ENCODE measurements around the gene RGR. TPM values are rescaled to one million over a fixed set of nuclear protein-coding genes. Genes with fewer than 3 reads are reported as not detected.

Gene RGR
- total and polyA plus RNA-seq, 8 donors: 0.18 to 2.7 TPM; not detected in 6

DNA sequence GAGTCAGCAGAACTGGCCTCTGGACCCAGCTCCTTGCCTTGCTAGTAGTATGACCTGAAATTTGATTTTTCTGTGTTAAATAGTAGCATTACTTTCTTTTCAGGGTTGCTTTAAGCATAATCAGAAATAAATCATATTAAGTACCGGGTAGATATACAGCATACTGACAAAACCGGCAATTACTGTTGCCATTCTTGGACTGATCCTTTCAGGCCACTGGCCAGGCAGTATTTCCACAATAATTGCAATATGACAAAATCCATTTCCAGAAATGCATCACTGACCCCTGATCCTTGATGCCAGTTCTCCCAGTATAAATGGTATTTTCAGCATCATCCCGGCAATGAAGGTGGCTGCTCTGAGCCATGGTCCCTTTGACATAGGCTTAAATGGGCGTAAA, 10.4 kb upstream of the RGR start:
- Histone ChIP-seq H3K27me3 (peaks cover 0 to 27% (median 9%) of the 10 kb centered on the region in 3 donors), H3K4me3 (no peak overlapping the region), H3K4me1 (no peaks in the 10 kb centered on the region), H3K36me3 (no peaks in the 10 kb centered on the region), H3K9me3 (peaks cover 0 to 4% (median 0%) of the 10 kb centered on the region in 4 donors), H3K27ac (no peak overlapping the region)
- 76 to 90% (median 89%) methylated on average over 4 of the region's 4 CpGs for WGBS, 5 donors
- DNase-seq: no peak
- intact Hi-C loops (cut with DNase I; ENCODE audit: low total_unique reads): no loop called here
- TF ChIP-seq POLR2A (IDR thresholded peaks at IDR 0.05): no peak
- TF ChIP-seq POLR2AphosphoS5 (IDR thresholded peaks at IDR 0.05): no peak
- TF ChIP-seq, protein P1, sequence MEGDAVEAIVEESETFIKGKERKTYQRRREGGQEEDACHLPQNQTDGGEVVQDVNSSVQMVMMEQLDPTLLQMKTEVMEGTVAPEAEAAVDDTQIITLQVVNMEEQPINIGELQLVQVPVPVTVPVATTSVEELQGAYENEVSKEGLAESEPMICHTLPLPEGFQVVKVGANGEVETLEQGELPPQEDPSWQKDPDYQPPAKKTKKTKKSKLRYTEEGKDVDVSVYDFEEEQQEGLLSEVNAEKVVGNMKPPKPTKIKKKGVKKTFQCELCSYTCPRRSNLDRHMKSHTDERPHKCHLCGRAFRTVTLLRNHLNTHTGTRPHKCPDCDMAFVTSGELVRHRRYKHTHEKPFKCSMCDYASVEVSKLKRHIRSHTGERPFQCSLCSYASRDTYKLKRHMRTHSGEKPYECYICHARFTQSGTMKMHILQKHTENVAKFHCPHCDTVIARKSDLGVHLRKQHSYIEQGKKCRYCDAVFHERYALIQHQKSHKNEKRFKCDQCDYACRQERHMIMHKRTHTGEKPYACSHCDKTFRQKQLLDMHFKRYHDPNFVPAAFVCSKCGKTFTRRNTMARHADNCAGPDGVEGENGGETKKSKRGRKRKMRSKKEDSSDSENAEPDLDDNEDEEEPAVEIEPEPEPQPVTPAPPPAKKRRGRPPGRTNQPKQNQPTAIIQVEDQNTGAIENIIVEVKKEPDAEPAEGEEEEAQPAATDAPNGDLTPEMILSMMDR (IDR thresholded peaks at IDR 0.05): no peak
- no peak for TF ChIP-seq EP300 (IDR thresholded peaks at IDR 0.05)

GRCh38 chr10:84235096-84235495, 9.8 kb upstream of the RGR start:
- WGBS, 5 donors: 64 to 75% (median 74%) methylated on average over 4 of the region's 4 CpGs
- no peak for TF ChIP-seq EP300 (IDR thresholded peaks at IDR 0.05)
- no peak for TF ChIP-seq POLR2AphosphoS5 (IDR thresholded peaks at IDR 0.05)
- TF ChIP-seq POLR2A (IDR thresholded peaks at IDR 0.05): no peak
- TF ChIP-seq, protein P1 (IDR thresholded peaks at IDR 0.05): no peak
- no peaks in the 10 kb centered on the region for H3K36me3 ChIP-seq
- no peak overlapping the region for H3K4me3 ChIP-seq
- peaks cover 0 to 4% (median 0%) of the 10 kb centered on the region in 4 donors for H3K9me3 ChIP-seq
- no peak overlapping the region for H3K27ac ChIP-seq
- no peak for DNase-seq
- H3K4me1 ChIP-seq: no peaks in the 10 kb centered on the region
- peaks cover 0 to 27% (median 9%) of the 10 kb centered on the region in 3 donors for H3K27me3 ChIP-seq
- intact Hi-C loops (cut with DNase I; ENCODE audit: low total_unique reads): no loop called here

DNA sequence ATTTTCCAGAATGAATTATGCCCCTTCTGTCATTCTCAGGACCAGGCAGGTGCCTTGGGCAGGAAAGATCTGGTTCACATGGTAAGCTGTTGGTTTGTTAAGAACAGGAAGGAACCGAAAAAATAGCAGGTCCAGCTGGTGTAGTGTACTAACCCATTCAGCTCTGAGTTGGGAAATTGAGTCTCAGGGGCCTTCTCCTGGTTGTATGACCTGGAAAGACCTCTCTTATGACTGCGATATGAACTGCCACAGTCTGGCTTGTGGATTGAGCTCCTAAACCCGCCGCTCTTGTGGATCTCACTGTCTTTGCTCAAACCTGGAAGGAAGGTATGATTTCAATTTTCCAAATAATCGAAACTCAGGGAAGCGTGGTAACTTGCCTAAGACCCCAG, 8.1 kb upstream of the RGR start:
- H3K4me3 ChIP-seq: no peak overlapping the region
- WGBS, 5 donors: 80 to 91% (median 86%) methylated on average over 6 of the region's 6 CpGs
- H3K36me3 ChIP-seq: no peaks in the 10 kb centered on the region
- no peak overlapping the region for H3K27ac ChIP-seq
- H3K27me3 ChIP-seq: peaks cover 0 to 27% (median 9%) of the 10 kb centered on the region in 3 donors
- TF ChIP-seq, protein P1 (IDR thresholded peaks at IDR 0.05): no peak
- TF ChIP-seq EP300 (IDR thresholded peaks at IDR 0.05) (no peak), POLR2AphosphoS5 (IDR thresholded peaks at IDR 0.05) (no peak), POLR2A (IDR thresholded peaks at IDR 0.05) (no peak)
- no peaks in the 10 kb centered on the region for H3K4me1 ChIP-seq
- intact Hi-C loops (cut with DNase I; ENCODE audit: low total_unique reads): no loop called here
- no peak for DNase-seq
- H3K9me3 ChIP-seq: peaks cover 0 to 4% (median 0%) of the 10 kb centered on the region in 4 donors

DNA sequence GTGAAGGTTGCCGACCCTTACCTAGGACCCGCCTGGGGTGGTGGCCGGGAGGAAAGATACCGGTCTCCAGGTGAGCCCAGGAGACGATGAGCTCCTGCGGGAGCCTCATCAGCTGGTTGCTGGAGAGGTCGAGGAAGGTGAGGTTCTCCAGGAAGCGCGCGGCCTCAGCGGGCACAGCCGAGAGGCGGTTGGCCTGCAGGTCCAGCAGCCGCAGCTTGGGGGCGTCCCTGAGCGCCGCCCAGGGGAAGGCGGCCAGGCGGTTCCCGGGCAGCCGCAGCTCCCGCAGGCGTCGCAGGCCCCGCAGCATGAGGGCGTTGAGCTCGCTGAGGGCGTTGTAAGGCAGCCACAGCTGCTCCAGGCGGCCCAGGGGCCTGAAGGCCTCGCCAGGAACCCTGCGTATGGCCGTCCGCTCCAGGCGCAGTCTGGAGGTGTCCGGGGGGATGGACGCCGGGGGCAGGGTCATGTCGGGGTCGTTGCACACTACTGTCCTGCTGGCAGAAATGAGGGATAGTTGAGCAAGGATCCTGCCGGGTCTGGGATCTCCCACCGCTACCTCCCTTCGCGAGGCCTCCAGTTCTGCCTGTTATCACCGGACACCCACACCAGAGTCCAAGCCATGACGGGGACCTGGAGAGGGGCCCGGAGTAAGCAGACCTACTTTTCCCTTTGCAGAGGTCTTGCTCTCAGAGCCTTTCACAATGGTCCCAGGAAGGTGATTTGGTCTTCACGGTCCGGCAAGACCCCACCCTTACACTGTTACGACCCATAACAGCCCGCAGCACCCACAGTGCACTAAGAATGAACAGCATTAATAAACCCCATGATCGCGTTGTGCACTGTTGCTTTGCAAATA, 7.4 kb upstream of the RGR start:
- TF ChIP-seq POLR2AphosphoS5 (IDR thresholded peaks at IDR 0.05) (no peak), POLR2A (IDR thresholded peaks at IDR 0.05) (no peak), EP300 (IDR thresholded peaks at IDR 0.05) (no peak)
- TF ChIP-seq, protein P1 (IDR thresholded peaks at IDR 0.05): no peak
- intact Hi-C loops (cut with DNase I; ENCODE audit: low total_unique reads): no loop called here
- Histone ChIP-seq H3K27me3 (peaks cover 0 to 27% (median 9%) of the 10 kb centered on the region in 3 donors), H3K36me3 (no peaks in the 10 kb centered on the region), H3K27ac (no peak overlapping the region), H3K4me3 (no peak overlapping the region), H3K9me3 (peaks cover 0 to 4% (median 0%) of the 10 kb centered on the region in 4 donors), H3K4me1 (no peaks in the 10 kb centered on the region)
- no peak for DNase-seq
- WGBS, 5 donors: 48 to 66% (median 53%) methylated on average over 27 to 52 of the region's 52 CpGs
